Fibroblast of the conjunctiva (primary cell): ENCODE results near the gene GPRC5A.

ENCODE experiments used
- DNase-seq: peaks from one replicate; pipeline ENCODE4 v3.0.0-alpha.2; 2010; ENCODE audit warnings: low read depth

Gene GPRC5A

GRCh38 chr12:12909995-12910420 lies 18.6 kb downstream of the GPRC5A start:
- DNase-seq = no peak

GRCh38 chr12:12912711-12913110 lies 21.3 kb downstream of the GPRC5A start:
- DNase-seq = no peak

- DNase-seq = no peak
Measured at GRCh38 chr12:12915656-12916055, 24.3 kb downstream of the GPRC5A start.

GRCh38 chr12:12916135-12916944 lies 25.0 kb downstream of the GPRC5A start:
- peak; percentile 75 for DNase-seq

- DNase-seq = no peak
Measured at GRCh38 chr12:12917517-12917916, 26.2 kb downstream of the GPRC5A start.

- DNase-seq = no peak
Measured at GRCh38 chr12:12918781-12919389, 27.5 kb downstream of the GPRC5A start.

- DNase-seq = no peak
Measured at GRCh38 chr12:12919666-12920435, 28.5 kb downstream of the GPRC5A start.

GRCh38 chr12:12922191-12922616 lies 30.8 kb downstream of the GPRC5A start:
- peak; percentile 49 for DNase-seq

- no peak for DNase-seq
Measured at GRCh38 chr12:12922978-12923377, 31.6 kb downstream of the GPRC5A start.

- DNase-seq = no peak
Measured at GRCh38 chr12:12924169-12924568, 32.8 kb downstream of the GPRC5A start.

- no peak for DNase-seq
Measured at GRCh38 chr12:12925388-12925787, 34.0 kb downstream of the GPRC5A start.

GRCh38 chr12:12926571-12927071 lies 35.3 kb downstream of the GPRC5A start:
- DNase-seq = no peak

- peak; percentile 32 for DNase-seq
Measured at GRCh38 chr12:12927211-12928079, 36.1 kb downstream of the GPRC5A start.

GRCh38 chr12:12929696-12930095 lies 38.3 kb downstream of the GPRC5A start:
- no peak for DNase-seq

- no peak for DNase-seq
Measured at GRCh38 chr12:12930633-12931219, 39.4 kb downstream of the GPRC5A start.

GRCh38 chr12:12933742-12934141 lies 42.4 kb downstream of the GPRC5A start:
- DNase-seq = no peak

GRCh38 chr12:12934556-12934955 lies 43.2 kb downstream of the GPRC5A start:
- DNase-seq = no peak

- DNase-seq = no peak
Measured at GRCh38 chr12:12936983-12937491, 45.7 kb downstream of the GPRC5A start.

- no peak for DNase-seq
Measured at GRCh38 chr12:12938541-12938940, 47.2 kb downstream of the GPRC5A start.

GRCh38 chr12:12939888-12940287 lies 48.5 kb downstream of the GPRC5A start:
- DNase-seq = no peak
